ENCODE measurements around the gene TMEM221.

The TMEM221 gene

GRCh38 chr19:17448131-17448967 lies at the start of gene TMEM221:
Gene TMEM221 (minus strand): TSS chr19:17448668. CDS start chr19:17448462, 206 bp downstream.
- intact Hi-C loops (cut with DNase I) = no loop called here
- DNase-seq = peak in 5 of 10 donors; percentile 18 to 85 (median 40)

- intact Hi-C loops (cut with DNase I) = no loop called here
- DNase-seq = peak in 1 of 10 donors; percentile 88
Measured at GRCh38 chr19:17497149-17497798, 48.8 kb upstream of the TMEM221 start.

GRCh38 chr19:17496337-17496997 lies 48.0 kb upstream of the TMEM221 start:
- intact Hi-C loops (cut with DNase I) = no loop called here
- peak in 6 of 10 donors; percentile 27 to 93 (median 58) for DNase-seq

GRCh38 chr19:17495639-17496296 lies 47.3 kb upstream of the TMEM221 start:
- intact Hi-C loops (cut with DNase I) = no loop called here
- DNase-seq = no peak

GRCh38 chr19:17491287-17491686 lies 42.8 kb upstream of the TMEM221 start:
- intact Hi-C loops (cut with DNase I) = no loop called here
- DNase-seq = no peak

- intact Hi-C loops (cut with DNase I) = no loop called here
- no peak for DNase-seq
Measured at GRCh38 chr19:17490411-17490810, 41.9 kb upstream of the TMEM221 start.

GRCh38 chr19:17489392-17490030 lies 41.0 kb upstream of the TMEM221 start:
- intact Hi-C loops (cut with DNase I) = no loop called here

GRCh38 chr19:17488593-17489391 lies 40.3 kb upstream of the TMEM221 start:
- DNase-seq = no peak
- intact Hi-C loops (cut with DNase I) = no loop called here

More at GRCh38 chr19:17489392-17490030, 41.0 kb upstream of the TMEM221 start:
- no peak for DNase-seq

GRCh38 chr19:17487284-17488121 lies 39.0 kb upstream of the TMEM221 start:
- intact Hi-C loops (cut with DNase I) = no loop called here

GRCh38 chr19:17486545-17487240 lies 38.2 kb upstream of the TMEM221 start:
- intact Hi-C loops (cut with DNase I) = no loop called here
- no peak for DNase-seq

More at GRCh38 chr19:17487284-17488121, 39.0 kb upstream of the TMEM221 start:
- DNase-seq = no peak

GRCh38 chr19:17484520-17485185 lies 36.2 kb upstream of the TMEM221 start:
- no peak for DNase-seq

GRCh38 chr19:17483605-17484002 lies 35.1 kb upstream of the TMEM221 start:
- intact Hi-C loops (cut with DNase I) = no loop called here
- no peak for DNase-seq

More at GRCh38 chr19:17484520-17485185, 36.2 kb upstream of the TMEM221 start:
- intact Hi-C loops (cut with DNase I) = no loop called here

- no peak for DNase-seq
- intact Hi-C loops (cut with DNase I) = no loop called here
Measured at GRCh38 chr19:17482877-17483604, 34.6 kb upstream of the TMEM221 start.

- DNase-seq = no peak
- intact Hi-C loops (cut with DNase I) = no loop called here
Measured at GRCh38 chr19:17481986-17482385, 33.5 kb upstream of the TMEM221 start.

GRCh38 chr19:17479325-17479791 lies 30.9 kb upstream of the TMEM221 start:
- DNase-seq = peak in 2 of 10 donors; percentile 52 to 69
- intact Hi-C loops (cut with DNase I) = loop anchor here (10.0 kb wide), 1 partner anchor 145 kb away; the partner anchor contains the start of genes ANO8 and GTPBP3

GRCh38 chr19:17475541-17476115 lies 27.2 kb upstream of the TMEM221 start:
- peak; percentile 83 to 98 (median 90) for DNase-seq
- intact Hi-C loops (cut with DNase I) = loop anchor here (10.0 kb wide), 1 partner anchor 141 kb away; the partner anchor contains the start of genes ANO8 and GTPBP3

Data from posterior cingulate gyrus (tissue), 11 donors.